Type B pancreatic cell (in vitro differentiated cells): ENCODE measurements around the gene DQX1. TPM values are rescaled to one million over a fixed set of nuclear protein-coding genes. Genes with fewer than 3 reads are reported as not detected.

Source experiments
- DNase-seq: peaks from one replicate; pipeline ENCODE4 v3.0.0; 2021; ENCODE audit warnings: mixed read lengths; ENCODE audit not compliant: unreplicated experiment; ENCODE audit errors: extremely low spot score
- H3K27ac Mint-ChIP-seq: 2 replicates; pipeline ENCODE4 v1.8.0; 2021; ENCODE audit warnings: mild to moderate bottlenecking, mixed read lengths
- H3K27me3 Mint-ChIP-seq: 2 replicates; pipeline ENCODE4 v1.8.0; 2021; ENCODE audit warnings: mixed read lengths
- H3K36me3 Mint-ChIP-seq: 2 replicates; pipeline ENCODE4 v1.8.0; 2021; ENCODE audit warnings: mixed read lengths
- H3K4me1 Mint-ChIP-seq: one replicate; pipeline ENCODE4 v1.8.0; 2021; ENCODE audit warnings: mixed read lengths; ENCODE audit not compliant: unreplicated experiment
- H3K4me3 Mint-ChIP-seq: 2 replicates; pipeline ENCODE4 v1.8.0; 2021; ENCODE audit warnings: mild to moderate bottlenecking, mixed read lengths
- H3K9me3 Mint-ChIP-seq: 2 replicates; pipeline ENCODE4 v1.8.0; 2021; ENCODE audit warnings: mixed read lengths
- total RNA-seq: library from RNA; stranded (reverse); gene quantifications from 2 replicates; pipeline ENCODE4 v1.2.1, GENCODE V29; 2021; ENCODE audit warnings: low replicate concordance
- TF ChIP-seq, protein P1 (sequence below): fragments of 200-600 bp; sonication (generic); conservative IDR thresholded peaks from 2 replicates; pipeline ENCODE4 v1.5.0; 2021; ENCODE audit warnings: antibody characterized with exemption, mild to moderate bottlenecking

DQX1 gene
- total RNA-seq, 1 donor from 2014 or later, result 1.4 TPM

DNA sequence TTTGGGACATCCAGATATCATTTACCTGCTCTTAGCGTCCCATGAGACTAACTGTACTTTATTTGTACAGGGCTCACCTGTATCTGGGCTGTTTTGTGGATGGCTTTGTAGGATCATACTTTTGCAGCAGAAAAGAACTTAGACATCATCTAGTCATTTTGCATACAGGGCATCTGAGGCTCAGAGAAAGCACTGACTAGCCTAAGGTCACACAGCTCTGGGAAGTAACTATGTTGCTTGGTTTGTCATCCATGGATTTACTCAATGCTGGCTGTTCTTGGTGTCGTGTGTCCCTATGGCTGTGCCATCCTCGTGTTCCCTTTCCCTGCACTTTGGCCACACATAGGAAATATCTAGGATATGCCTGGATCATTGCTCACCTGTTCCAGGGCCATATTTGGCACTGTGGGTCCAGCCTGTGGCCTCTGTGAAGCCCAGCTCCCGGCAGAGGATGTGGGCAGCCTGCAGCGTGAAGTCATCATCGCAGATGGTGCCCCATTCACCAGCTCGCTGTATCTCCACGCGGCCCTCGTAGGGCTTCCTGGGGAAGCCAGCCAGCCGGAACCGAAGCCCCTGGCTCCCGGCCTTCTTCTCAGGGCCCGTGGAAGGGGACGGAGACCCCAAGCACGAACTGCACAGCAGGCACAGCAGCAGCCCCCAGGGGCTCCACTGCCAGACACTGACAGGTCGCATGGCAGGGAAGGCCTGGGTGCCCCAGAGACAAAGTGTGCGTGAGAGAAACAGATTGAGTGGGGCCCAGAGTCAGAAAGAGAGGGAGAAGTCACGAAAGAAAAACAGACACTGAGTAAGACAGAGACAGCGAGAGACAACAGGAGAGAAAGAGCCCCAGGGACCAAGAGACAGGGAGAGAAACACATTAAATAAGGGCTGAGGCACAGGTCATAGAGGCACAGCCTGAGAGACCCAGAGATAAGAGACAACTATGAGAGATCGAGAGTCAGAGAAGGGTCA lies 26.2 kb upstream of the DQX1 start:
- no peak for DNase-seq
- TF ChIP-seq, protein P1, sequence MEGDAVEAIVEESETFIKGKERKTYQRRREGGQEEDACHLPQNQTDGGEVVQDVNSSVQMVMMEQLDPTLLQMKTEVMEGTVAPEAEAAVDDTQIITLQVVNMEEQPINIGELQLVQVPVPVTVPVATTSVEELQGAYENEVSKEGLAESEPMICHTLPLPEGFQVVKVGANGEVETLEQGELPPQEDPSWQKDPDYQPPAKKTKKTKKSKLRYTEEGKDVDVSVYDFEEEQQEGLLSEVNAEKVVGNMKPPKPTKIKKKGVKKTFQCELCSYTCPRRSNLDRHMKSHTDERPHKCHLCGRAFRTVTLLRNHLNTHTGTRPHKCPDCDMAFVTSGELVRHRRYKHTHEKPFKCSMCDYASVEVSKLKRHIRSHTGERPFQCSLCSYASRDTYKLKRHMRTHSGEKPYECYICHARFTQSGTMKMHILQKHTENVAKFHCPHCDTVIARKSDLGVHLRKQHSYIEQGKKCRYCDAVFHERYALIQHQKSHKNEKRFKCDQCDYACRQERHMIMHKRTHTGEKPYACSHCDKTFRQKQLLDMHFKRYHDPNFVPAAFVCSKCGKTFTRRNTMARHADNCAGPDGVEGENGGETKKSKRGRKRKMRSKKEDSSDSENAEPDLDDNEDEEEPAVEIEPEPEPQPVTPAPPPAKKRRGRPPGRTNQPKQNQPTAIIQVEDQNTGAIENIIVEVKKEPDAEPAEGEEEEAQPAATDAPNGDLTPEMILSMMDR, result no peak
- peak overlapping the region; percentile 70 for H3K27ac Mint-ChIP-seq
- H3K27me3 Mint-ChIP-seq, result peaks cover 47% of the 10 kb centered on the region
- peak overlapping the region; percentile 95 for H3K4me3 Mint-ChIP-seq
- H3K36me3 Mint-ChIP-seq, result no peaks in the 10 kb centered on the region
- H3K9me3 Mint-ChIP-seq, result no peaks in the 10 kb centered on the region
- peaks cover 20% of the 10 kb centered on the region for H3K4me1 Mint-ChIP-seq

DNA sequence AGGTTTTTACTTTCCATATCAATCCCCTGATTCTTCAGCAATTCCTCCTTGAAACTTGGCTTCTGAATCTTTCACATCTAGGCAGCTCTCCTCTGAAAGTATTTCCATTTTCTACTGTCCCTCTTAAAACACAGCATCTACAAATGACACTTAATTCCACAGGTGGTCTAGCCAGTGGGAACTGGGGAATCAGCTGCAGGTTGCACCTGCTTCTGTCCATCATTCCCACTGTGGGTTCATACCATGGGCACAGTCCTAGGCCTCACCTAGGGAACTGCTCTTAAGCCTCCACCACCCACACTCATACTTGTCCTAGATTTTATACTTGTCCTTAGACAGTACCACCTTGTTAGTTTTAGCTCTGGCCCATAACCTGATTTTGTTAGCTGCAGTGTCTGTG lies 25.5 kb upstream of the DQX1 start:
- no peak overlapping the region for H3K27ac Mint-ChIP-seq
- TF ChIP-seq, protein P1, result no peak
- peaks cover 20% of the 10 kb centered on the region for H3K4me1 Mint-ChIP-seq
- DNase-seq, result no peak
- no peaks in the 10 kb centered on the region for H3K36me3 Mint-ChIP-seq
- peaks cover 42% of the 10 kb centered on the region for H3K27me3 Mint-ChIP-seq
- no peaks in the 10 kb centered on the region for H3K9me3 Mint-ChIP-seq
- H3K4me3 Mint-ChIP-seq, result peak overlapping the region; percentile 37

DNA sequence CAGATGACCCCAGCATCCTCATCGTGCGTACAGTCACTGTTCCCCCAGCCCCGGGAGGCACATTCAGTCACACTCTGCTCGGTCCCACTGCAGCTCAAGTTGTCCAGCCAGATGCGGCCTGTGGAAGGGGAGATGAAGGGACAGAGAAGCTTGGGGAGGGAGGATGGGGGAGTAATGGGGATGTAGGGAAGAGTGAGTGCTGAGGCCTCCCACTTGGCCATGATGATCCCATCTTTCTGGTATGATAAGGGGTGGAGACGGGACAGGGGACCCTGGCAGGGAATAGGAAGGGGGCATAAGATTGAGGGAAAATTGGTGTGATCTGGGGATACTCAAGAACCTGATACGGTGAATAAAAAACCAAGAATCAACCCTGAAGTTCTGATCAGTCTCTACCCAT lies 24.2 kb upstream of the DQX1 start:
- no peaks in the 10 kb centered on the region for H3K36me3 Mint-ChIP-seq
- H3K4me3 Mint-ChIP-seq, result peak overlapping the region; percentile 83
- peaks cover 20% of the 10 kb centered on the region for H3K4me1 Mint-ChIP-seq
- H3K9me3 Mint-ChIP-seq, result no peaks in the 10 kb centered on the region
- peaks cover 35% of the 10 kb centered on the region for H3K27me3 Mint-ChIP-seq
- DNase-seq, result no peak
- H3K27ac Mint-ChIP-seq, result no peak overlapping the region
- TF ChIP-seq, protein P1, result no peak

DNA sequence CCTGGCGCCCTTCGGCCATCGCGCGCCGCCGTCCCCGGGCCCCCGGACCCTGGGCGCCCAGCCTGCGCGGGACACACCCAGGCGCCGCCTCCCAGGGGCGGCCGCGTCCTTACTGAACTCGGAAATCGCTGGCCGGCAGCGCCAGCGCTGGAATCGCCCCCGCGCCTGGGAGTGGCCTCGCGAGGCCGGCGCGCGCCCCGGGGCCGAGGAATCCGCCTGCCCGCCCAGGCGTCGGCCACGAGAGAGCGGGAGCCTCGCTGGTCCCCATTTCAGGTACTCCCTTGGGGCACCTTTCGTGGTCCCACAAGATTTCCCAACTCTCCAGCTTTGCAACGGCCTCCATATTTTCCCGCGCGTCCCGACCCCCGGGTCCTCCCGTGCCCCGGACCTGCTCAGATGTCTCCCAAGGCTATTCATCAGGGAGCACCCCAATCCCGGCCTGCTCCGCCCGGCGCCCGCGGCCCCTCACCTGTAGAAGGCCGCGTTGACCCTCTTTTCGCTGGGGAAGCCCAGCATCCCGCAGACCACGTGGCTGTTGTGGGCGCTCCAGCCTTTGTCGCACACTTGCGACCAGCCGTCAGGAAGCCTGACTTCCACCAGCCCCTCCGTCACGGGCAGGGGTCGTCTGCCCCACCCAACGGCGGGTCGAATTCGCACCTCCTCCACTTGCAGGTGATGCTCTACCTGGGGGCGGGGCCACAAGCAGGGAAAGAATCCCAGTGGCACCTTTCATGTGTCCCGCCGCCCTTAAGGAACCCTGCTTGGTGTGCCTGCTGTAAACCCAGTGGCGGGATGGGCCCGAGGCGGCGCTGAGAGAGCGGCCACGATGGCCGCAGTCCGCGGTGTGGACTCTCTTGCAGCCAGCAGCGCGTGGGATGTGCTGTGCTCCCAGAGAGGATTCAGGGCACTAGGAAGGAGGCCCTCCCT lies 23.1 kb upstream of the DQX1 start:
- TF ChIP-seq, protein P1, result no peak
- Mint-ChIP-seq H3K36me3 (no peaks in the 10 kb centered on the region), H3K27me3 (peaks cover 30% of the 10 kb centered on the region), H3K4me3 (peak overlapping the region; percentile 83), H3K4me1 (peaks cover 20% of the 10 kb centered on the region), H3K9me3 (no peaks in the 10 kb centered on the region), H3K27ac (peak overlapping the region; percentile 69)
- no peak for DNase-seq

DNA sequence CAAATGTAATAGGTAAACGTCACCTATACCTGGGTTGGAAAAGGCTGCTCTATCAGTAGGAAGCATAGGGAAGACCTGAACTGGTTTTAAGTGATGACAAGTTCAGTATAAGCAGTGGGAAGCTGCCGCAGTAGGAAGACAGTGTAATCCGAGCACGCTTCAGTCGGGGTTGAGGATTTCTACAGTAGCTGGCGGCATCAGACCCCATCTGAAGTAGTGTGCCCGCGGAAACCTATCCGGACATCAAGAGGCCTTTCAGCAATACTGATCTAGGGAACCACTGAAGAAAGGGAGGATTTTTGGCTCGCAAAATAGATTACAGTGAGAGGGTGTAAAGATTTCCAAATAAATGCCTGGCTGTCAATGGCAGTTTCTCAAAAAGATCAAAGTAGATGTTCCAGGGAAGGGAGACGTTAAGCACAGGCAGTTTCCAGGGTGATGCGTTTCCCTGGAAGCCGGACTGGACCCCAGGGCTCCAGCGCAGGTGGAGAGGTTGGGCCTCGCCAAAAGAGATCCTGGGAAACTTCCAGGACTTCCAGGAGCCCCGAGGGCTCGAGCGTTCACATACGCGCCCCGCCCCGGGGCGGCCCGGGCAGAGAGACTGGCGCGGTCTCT lies 22.4 kb upstream of the DQX1 start:
- no peak for DNase-seq
- peaks cover 26% of the 10 kb centered on the region for H3K27me3 Mint-ChIP-seq
- TF ChIP-seq, protein P1, result no peak
- no peaks in the 10 kb centered on the region for H3K36me3 Mint-ChIP-seq
- H3K4me3 Mint-ChIP-seq, result peak overlapping the region; percentile 92
- H3K4me1 Mint-ChIP-seq, result peaks cover 20% of the 10 kb centered on the region
- H3K9me3 Mint-ChIP-seq, result no peaks in the 10 kb centered on the region
- peak overlapping the region; percentile 86 for H3K27ac Mint-ChIP-seq
